ENCODE results near the gene CYP19A1.

The CYP19A1 gene

DNA sequence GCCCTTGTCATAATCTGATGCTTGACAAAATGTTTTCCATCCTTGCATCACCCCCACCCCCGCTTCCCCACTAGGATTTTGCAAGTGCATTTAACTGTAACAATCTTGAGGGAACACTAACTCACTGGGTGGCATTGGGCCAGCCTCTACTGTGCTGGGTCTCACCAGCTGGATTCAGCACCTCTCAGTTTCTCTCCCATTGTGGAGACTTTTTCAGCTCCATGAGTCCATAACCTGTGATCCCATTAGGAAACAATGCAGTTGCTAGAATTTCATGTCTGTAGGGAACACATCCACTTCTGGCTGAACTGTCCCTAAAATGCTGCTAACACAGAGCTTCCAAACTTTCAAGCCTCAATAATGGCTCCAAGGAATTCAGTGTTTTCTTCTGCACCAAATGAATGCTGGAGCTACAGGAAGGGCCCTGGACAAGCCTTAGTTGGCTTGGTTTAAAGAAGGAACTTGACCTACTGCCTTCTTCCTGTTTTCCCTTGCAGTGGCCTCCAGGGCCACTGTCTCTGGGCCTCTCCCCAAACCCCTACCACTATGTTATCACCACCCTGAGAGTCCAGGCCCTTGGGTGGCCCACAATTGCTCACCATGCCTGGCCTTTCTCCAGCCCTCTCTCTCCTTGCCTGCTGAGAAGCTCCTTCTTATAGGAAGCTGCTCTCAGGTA, 15.6 kb downstream of the CYP19A1 start:
- in situ Hi-C loops (cut with MboI; ENCODE audit: low sequenced_read_pairs, unreplicated experiment), result no loop called here
- TF ChIP-seq, protein P1, sequence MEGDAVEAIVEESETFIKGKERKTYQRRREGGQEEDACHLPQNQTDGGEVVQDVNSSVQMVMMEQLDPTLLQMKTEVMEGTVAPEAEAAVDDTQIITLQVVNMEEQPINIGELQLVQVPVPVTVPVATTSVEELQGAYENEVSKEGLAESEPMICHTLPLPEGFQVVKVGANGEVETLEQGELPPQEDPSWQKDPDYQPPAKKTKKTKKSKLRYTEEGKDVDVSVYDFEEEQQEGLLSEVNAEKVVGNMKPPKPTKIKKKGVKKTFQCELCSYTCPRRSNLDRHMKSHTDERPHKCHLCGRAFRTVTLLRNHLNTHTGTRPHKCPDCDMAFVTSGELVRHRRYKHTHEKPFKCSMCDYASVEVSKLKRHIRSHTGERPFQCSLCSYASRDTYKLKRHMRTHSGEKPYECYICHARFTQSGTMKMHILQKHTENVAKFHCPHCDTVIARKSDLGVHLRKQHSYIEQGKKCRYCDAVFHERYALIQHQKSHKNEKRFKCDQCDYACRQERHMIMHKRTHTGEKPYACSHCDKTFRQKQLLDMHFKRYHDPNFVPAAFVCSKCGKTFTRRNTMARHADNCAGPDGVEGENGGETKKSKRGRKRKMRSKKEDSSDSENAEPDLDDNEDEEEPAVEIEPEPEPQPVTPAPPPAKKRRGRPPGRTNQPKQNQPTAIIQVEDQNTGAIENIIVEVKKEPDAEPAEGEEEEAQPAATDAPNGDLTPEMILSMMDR (IDR thresholded peaks at IDR 0.05; ENCODE audit: borderline replicate concordance, control extremely low read depth, extremely low read depth, insufficient read depth, missing control alignments), result no peak
- no peak for DNase-seq (ENCODE audit: low spot score)

DNA sequence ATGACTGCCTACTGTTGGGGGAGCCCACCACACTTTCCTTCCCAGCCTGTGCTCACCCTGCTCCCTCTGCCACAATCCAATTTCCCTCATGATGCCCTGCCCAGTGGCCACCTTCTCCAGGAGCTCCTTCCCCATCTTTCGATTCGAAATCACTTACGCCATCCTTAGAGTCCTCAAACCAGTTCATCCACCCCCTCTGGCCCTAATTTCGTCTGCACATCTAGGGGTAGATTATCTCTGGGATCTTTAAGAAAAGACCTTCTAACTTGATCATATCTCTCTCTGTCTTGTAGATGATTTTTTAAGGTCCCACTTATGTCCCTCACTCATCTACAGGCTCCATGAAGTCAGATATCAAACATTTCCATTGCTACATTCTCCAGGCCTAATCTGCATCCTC, 17.1 kb downstream of the CYP19A1 start:
- TF ChIP-seq, protein P1 (IDR thresholded peaks at IDR 0.05; ENCODE audit: borderline replicate concordance, control extremely low read depth, extremely low read depth, insufficient read depth, missing control alignments), result no peak
- DNase-seq (ENCODE audit: low spot score), result no peak
- in situ Hi-C loops (cut with MboI; ENCODE audit: low sequenced_read_pairs, unreplicated experiment), result no loop called here

DNA sequence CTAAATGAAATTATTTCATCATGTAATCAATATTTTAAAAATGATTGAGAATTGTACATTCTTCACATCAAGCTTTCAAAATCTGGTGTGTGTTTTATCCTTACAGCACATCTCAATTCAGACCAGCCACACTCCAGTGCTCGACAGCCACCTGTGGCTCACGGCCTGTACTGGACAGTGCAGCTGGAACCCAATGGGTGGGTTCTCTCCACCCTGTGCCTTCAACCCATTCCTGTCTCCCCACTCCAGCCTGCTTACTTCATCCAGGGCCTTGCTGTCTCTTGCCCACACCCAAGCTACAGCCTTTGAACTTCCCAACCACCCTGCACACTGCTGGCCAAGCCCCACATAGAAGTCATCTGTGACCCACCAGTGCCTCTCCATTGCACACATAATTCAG, 17.6 kb downstream of the CYP19A1 start:
- TF ChIP-seq, protein P1 (IDR thresholded peaks at IDR 0.05; ENCODE audit: borderline replicate concordance, control extremely low read depth, extremely low read depth, insufficient read depth, missing control alignments), result no peak
- no peak for DNase-seq (ENCODE audit: low spot score)
- in situ Hi-C loops (cut with MboI; ENCODE audit: low sequenced_read_pairs, unreplicated experiment), result no loop called here

DNA sequence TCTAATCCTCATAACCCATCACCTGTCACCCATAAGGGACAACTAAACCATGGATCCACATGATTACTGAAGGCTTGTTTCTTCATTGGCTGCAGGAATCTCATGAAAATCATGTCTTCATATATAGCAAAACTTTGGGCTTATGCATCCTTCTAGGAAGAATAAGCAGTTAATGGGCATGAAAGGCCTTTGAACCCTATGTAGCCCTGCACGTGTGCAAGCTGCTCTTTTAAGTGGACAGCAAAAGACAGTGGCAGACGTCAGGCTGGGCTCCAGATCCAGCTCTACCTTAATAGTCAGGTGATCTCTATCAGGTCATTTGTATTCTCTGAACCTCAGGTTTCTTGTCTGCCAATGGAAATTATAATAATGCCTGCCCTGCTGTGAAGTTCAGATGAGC, 18.9 kb downstream of the CYP19A1 start:
- in situ Hi-C loops (cut with MboI; ENCODE audit: low sequenced_read_pairs, unreplicated experiment), result no loop called here
- TF ChIP-seq, protein P1 (IDR thresholded peaks at IDR 0.05; ENCODE audit: borderline replicate concordance, control extremely low read depth, extremely low read depth, insufficient read depth, missing control alignments), result no peak
- DNase-seq (ENCODE audit: low spot score), result no peak

DNA sequence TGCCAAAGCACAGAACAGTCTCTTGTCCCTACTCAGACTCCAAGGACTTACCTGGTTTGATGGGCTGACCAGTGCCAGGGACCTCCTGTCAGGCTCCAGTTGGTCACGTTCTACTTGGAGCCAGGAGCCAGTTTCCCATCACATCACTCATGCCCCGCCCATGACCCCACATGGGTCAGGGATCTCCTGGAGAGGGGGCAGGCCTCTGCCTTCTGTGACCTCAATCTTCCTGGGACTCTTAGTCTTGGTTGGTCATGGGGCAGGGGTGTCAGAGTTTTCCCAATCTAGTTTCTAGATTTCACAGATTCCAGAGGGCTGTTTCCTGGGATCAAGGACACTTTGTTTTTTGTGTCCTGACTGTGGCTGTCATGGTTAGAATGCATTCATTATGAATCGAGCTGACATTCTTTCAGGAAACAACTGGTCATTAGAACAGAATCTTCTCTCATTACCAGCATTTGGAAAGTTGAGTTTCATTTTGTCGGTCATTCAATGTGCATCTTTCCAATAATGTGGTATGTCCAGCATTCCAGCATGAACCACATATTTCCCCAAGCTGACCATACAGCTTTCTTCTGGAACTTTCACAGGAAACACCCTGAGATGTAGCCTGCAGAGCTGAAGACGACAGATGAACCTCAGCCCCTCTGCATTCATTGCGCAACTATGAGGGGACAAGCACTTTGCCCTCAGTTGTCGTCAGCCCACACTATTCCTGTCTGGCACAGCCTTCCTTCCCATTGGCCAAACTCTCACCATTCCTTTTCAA, 19.8 kb downstream of the CYP19A1 start:
- in situ Hi-C loops (cut with MboI; ENCODE audit: low sequenced_read_pairs, unreplicated experiment), result no loop called here
- TF ChIP-seq, protein P1 (IDR thresholded peaks at IDR 0.05; ENCODE audit: borderline replicate concordance, control extremely low read depth, extremely low read depth, insufficient read depth, missing control alignments), result no peak
- no peak for DNase-seq (ENCODE audit: low spot score)

DNA sequence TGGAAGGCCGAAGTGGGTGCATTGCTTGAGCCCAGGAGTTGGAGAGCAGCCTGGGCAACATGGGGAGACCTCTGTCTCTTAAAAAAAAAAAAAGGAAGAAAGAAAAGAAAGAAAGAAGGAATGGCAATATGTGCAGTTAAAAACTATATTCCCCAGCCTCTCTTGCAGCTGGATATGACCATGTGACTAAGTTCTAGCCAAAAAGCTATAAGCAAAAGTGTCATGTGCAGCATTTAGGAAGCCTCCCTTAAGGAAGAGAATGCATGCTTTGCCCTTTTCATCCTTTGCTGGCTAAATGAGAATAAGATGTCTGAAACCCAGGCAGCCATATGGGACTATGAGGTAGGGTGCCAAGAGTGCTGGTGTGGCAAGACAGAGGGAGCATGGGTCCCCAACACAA, 21.8 kb downstream of the CYP19A1 start:
- no peak for DNase-seq (ENCODE audit: low spot score)
- in situ Hi-C loops (cut with MboI; ENCODE audit: low sequenced_read_pairs, unreplicated experiment), result no loop called here
- TF ChIP-seq, protein P1 (IDR thresholded peaks at IDR 0.05; ENCODE audit: borderline replicate concordance, control extremely low read depth, extremely low read depth, insufficient read depth, missing control alignments), result no peak

Measured in GM13976 (cell line).